ENCODE data around the gene MED12L. TPM values are rescaled to one million over a fixed set of nuclear protein-coding genes. Genes with fewer than 3 reads are reported as not detected.

The MED12L gene
- total and polyA plus RNA-seq, 7 donors, result 0.01 to 2.6 (median 0.17) TPM

GRCh38 chr3:151426341-151426657 lies 340.8 kb downstream of the MED12L start:
- H3K36me3 ChIP-seq (ENCODE audit: insufficient read depth in 1 of 2, low read depth in 1 of 2), result no peaks in the 10 kb centered on the region
- H3K4me1 ChIP-seq, result no peaks in the 10 kb centered on the region
- intact Hi-C loops (cut with DNase I), result no loop called here
- no peak for TF ChIP-seq CTCF (IDR thresholded peaks at IDR 0.05)
- no peaks in the 10 kb centered on the region for H3K27me3 ChIP-seq (ENCODE audit: insufficient read depth in 3 of 3, low read length in 2 of 3)
- ATAC-seq (no peak), DNase-seq (no peak)
- no peaks in the 10 kb centered on the region for H3K9me3 ChIP-seq
- no peak overlapping the region for H3K27ac ChIP-seq
- no peak overlapping the region for H3K4me3 ChIP-seq

DNA sequence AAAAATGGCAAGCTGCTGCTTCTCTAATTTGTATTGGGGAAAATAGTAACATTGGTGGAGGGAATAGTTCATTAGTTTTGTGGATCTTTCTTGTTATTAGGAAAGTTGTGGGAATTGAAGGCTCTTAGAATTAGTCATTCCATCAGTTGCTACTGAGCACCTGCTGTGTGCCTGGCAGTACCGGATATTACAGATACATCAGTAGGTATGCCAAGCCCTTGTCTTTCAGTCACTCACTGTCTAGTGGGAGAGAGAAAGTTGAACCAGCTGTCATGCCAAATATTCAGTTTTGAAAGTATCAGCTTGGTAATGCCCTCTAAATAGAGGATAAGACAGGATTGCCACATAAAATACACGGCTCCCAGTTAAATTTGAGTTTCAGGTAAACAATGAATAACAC lies 342.9 kb downstream of the MED12L start:
- intact Hi-C loops (cut with DNase I), result no loop called here

GRCh38 chr3:151430821-151431484 lies 345.5 kb downstream of the MED12L start:
- Histone ChIP-seq H3K4me1 (no peaks in the 10 kb centered on the region), H3K27ac (no peak overlapping the region), H3K9me3 (no peaks in the 10 kb centered on the region), H3K36me3 (ENCODE audit: insufficient read depth in 1 of 2, low read depth in 1 of 2) (no peaks in the 10 kb centered on the region), H3K4me3 (no peak overlapping the region), H3K27me3 (ENCODE audit: insufficient read depth in 3 of 3, low read length in 2 of 3) (no peaks in the 10 kb centered on the region)
- ATAC-seq, result no peak
- no peak for DNase-seq
- WGBS, 3 donors, result 88 to 91% (median 89%) methylated on average over 5 of the region's 5 CpGs
- no peak for TF ChIP-seq CTCF (IDR thresholded peaks at IDR 0.05)
- intact Hi-C loops (cut with DNase I), result loop anchor here in 1 of 2 donors (10.0 kb wide), 1 partner anchor 474 kb away; no protein-coding TSS in a partner anchor

More for the DNA sequence above, 342.9 kb downstream of the MED12L start:
- H3K36me3 ChIP-seq (ENCODE audit: insufficient read depth in 1 of 2, low read depth in 1 of 2), result no peaks in the 10 kb centered on the region
- no peaks in the 10 kb centered on the region for H3K4me1 ChIP-seq
- H3K9me3 ChIP-seq, result no peaks in the 10 kb centered on the region
- WGBS, 3 donors, result 37 to 67% (median 62%) methylated on average over 2 of the region's 2 CpGs
- TF ChIP-seq CTCF (IDR thresholded peaks at IDR 0.05), result no peak
- H3K27ac ChIP-seq, result no peak overlapping the region
- ATAC-seq (peak in 1 of 4 donors; percentile 61), DNase-seq (no peak)
- H3K27me3 ChIP-seq (ENCODE audit: insufficient read depth in 3 of 3, low read length in 2 of 3), result no peaks in the 10 kb centered on the region
- no peak overlapping the region for H3K4me3 ChIP-seq

DNA sequence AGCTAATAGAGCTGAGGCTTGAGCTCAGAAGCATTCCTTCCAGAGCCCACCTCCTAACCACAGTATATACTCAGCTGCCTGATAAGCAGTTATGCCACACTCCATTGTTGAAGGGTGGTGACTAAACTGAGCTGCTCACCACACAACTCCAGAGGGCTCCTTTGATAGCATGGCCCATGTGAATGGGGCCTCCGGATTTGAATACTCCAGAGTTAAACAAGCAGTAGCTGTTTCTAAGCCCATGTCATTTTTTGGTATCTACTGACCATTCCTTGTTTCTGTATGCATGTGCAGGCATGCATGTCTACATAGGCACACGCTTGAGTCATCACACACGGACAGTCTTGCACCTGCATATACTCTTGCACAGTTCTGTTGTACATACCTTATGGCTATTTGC lies 346.5 kb downstream of the MED12L start:
- H3K36me3 ChIP-seq (ENCODE audit: insufficient read depth in 1 of 2, low read depth in 1 of 2), result no peaks in the 10 kb centered on the region
- no peak for ATAC-seq
- no peak for TF ChIP-seq CTCF (IDR thresholded peaks at IDR 0.05)
- no peak overlapping the region for H3K4me3 ChIP-seq
- H3K9me3 ChIP-seq, result no peaks in the 10 kb centered on the region
- H3K4me1 ChIP-seq, result no peaks in the 10 kb centered on the region
- no peaks in the 10 kb centered on the region for H3K27me3 ChIP-seq (ENCODE audit: insufficient read depth in 3 of 3, low read length in 2 of 3)
- intact Hi-C loops (cut with DNase I), result loop anchor here in 1 of 2 donors (10.0 kb wide), 1 partner anchor 473 kb away; no protein-coding TSS in a partner anchor
- no peak overlapping the region for H3K27ac ChIP-seq
- DNase-seq, result no peak
- WGBS, 3 donors, result 91 to 95% (median 92%) methylated on average over 3 of the region's 3 CpGs
